SH-SY5Y (cell line): ENCODE results near the gene SMARCC1.

ENCODE experiments used
- GATA2 ChIP-seq: IDR thresholded peaks from 2 replicates; pipeline ENCODE4 v1.6.1; 2011; ENCODE audit warnings: mild to moderate bottlenecking, low read depth, low read length
- GATA3 ChIP-seq: IDR thresholded peaks from 2 replicates; pipeline ENCODE4 v1.6.1; 2011; ENCODE audit warnings: low read depth, mild to moderate bottlenecking, low read length, moderate library complexity

DNA sequence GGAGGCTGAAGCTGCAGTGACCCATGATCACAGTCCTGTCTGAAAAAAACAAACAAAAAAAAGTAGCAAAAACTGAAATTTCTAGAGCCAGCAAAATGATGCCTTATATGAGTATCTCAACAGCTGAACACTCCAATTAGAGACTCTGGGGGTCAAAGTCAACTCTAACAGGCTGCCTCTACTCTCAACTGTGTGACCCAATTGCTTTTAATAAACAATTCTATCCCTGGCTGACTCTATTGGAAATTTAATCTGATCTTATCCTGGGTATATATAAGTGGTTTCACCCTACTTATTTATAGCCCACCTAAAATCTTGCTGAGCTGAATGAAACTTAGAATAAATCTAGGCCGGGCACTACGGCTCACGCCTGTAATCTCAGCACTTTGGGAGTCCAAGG, 29.0 kb downstream of the SMARCC1 start:
- no peak for TF ChIP-seq GATA2
- TF ChIP-seq GATA3, result no peak
